HTR-8/SVneo (cell line): ENCODE measurements around the gene UBE2F.
"Not testable (repeated sequence)": the region's sequence is repeated elsewhere in the genome, so short reads cannot be mapped to it uniquely, and the experiment has no call there.

Experiments used
- DNase-seq: peaks from one replicate; pipeline ENCODE4 v3.0.0; 2011; ENCODE audit warnings: low spot score, mixed read lengths; ENCODE audit not compliant: insufficient read length
- FAIRE-seq: peaks from 2 replicates; lab custom pipeline; 2011; peaks lifted over from hg19 to GRCh38; lab: Jason Lieb, UNC

The UBE2F gene

DNA sequence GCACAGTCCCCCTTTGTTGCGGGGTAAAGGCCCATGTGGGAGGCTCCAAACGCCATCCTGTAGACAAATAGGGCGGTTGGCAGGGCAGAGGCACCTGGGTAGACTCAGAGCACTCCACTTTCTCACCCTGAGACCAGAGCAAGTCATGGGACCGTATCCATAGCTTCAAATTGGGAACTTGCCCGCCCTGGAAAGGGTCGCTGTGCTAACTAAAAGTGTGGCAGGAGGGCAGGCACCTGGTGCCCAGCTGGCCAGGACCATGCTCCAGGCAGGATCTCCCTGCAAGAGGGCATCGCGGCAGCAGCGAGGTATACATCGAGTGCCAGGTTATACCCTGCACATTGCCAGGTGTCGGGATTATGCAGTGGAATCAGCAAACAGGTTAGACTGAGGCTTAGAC lies 73.2 kb downstream of the UBE2F start:
- DNase-seq, result no peak
- no peak for FAIRE-seq

GRCh38 chr2:238040918-238041317 lies 74.1 kb downstream of the UBE2F start:
- DNase-seq, result no peak
- no peak for FAIRE-seq

DNA sequence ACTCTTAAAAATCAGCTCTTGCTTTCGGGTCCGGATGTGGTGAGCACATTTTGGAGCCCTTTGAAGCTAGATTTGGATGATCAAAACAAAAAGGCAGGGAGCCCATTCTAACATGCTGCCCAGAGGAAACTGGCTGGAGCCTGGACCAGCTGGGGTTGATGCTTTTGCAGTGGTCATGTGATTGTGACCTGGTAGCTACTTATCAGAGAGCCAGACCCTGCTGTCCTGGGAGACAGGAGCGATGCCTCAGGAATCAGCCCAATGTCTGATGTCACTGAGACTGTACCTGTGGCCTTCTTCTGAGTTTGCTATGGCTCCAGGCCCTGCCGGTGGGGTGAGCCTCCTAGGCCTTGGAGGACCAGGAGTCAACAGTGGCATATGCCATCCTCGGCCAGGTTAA lies 75.3 kb downstream of the UBE2F start:
- no peak for DNase-seq
- FAIRE-seq, result no peak

DNA sequence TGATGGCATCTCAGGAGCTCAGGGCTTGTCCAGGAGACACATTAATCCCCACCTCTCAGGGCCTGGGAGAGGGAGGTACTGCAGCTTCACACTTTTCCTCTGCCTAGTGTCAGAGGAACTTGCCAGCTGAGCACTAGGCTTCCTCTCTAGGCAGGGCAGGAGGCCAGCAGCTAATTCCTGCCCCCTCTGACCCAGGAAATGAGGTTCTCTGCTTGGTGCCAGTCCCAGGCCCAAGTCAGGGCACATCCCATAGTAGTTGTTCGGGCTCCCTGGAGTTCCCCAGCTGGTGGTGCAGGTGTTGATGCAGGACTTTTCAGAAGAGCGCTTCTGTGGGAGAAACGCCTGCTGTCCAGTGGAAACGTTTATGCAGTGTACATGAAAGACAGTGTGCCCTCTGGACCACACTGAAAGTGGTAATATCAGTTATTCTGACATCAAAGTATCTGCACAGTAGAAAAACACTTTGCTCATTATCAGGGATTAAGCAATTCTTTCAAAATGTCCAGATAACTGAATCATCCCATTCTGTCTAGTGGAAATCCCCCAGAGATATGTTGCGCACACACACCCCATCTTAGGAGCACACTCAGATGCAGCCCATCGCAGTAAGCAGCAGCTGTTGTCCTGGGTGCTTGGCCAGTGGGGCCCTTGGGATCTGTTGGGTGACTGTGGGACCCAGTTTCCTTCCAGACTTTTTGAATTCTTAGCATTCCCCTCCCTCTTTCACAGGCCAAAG lies 76.2 kb downstream of the UBE2F start:
- FAIRE-seq (no peak), DNase-seq (no peak)

DNA sequence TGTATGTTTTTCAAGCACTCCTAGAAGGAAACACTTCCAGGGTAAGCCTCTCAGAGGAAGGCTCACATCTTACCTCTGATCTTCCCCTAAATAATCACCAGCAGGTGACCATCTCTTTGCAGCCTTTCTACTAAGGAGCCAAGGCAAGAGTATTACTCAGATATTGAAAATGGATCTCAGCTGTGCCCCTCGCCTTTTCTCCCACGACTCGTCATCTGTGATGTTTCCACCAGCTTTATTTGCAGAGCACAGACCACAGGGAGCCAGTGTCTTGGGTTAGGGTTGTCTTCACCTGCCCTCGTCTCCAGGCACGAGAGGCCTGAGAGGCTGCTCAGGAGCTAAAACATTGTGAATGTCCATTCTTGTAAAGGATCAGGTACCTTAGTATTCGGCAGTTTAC lies 77.0 kb downstream of the UBE2F start:
- no peak for FAIRE-seq
- DNase-seq, result no peak

- DNase-seq (no peak), FAIRE-seq (no peak)
Observed at GRCh38 chr2:238045575-238045974, 78.8 kb downstream of the UBE2F start.

- FAIRE-seq (no peak), DNase-seq (no peak)
Observed at GRCh38 chr2:238046725-238047270, 80.0 kb downstream of the UBE2F start.

- FAIRE-seq, result no peak
- no peak for DNase-seq
Observed at GRCh38 chr2:238053191-238053776, 86.5 kb downstream of the UBE2F start.

DNA sequence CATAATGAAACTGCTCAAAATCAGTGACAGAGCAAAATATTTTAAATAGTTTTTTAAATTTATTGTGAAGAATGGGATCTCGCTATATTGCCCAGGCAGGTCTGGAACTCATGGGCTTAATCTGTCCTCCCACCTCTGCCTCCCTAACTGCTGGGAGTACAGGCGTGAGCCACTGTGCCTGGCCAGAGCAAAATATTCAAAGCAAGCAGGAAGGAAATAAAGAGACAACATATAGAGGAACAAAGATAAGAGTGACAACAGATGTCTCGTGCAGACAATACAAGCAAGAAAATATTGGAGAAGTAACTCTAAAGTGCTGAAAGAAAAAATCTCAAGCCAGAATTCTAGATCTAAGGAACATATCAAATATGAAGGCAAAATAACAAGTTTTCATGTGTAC lies 89.0 kb downstream of the UBE2F start:
- no peak for DNase-seq
- FAIRE-seq, result no peak

- not testable (repeated sequence) for DNase-seq, FAIRE-seq
Observed at GRCh38 chr2:238057696-238058575, 91.1 kb downstream of the UBE2F start.

GRCh38 chr2:238059505-238059904 lies 92.7 kb downstream of the UBE2F start:
- DNase-seq, result no peak

GRCh38 chr2:238060096-238060541 lies 93.3 kb downstream of the UBE2F start:
- FAIRE-seq (no peak), DNase-seq (peak; percentile 12)

More at GRCh38 chr2:238059505-238059904, 92.7 kb downstream of the UBE2F start:
- FAIRE-seq, result no peak

DNA sequence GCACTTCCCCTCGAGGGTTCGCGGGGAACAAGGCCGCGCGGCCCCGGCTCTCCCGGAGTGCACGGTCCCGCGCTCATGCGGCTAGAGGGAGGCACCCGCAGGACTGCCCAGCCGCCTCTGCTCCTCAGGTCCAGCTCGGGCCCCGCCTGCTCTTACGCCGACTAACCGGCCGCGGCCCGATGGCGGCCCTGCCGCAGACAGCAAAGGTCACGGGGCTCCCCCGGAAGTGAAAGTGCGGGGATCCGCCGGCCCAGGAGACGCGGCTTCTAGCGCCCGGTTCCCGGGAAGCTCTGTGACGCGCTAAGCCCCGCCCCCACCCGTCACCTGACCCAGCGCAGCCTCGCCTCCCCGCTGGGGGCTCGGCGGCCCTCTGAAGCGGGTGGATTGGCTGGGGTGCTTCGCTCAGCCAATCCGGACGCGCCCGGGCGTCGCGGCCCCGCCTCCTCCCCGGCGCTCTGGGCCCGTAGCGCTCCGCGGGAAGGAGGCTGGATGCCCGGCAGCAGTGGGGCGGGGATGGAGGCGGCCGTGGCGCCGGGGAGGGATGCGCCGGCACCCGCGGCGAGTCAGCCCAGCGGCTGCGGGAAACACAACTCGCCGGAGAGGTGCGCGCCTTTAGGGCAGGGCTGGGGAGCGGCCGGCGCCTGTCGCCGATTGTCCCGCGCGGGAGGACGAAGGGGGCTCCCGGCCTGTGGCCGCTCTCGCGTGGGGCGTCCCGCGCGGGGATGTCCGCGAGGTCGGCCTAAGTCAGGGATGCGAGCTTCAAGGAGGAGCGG lies 93.9 kb downstream of the UBE2F start, which contains the start of gene SCLY:
Gene SCLY, plus strand, starts transcription at position 460 of the 773 bp plus-strand sequence. Its CDS starts 54 bp downstream, at position 514.
- FAIRE-seq, result peak; percentile 95
- peak; percentile 99 for DNase-seq

DNA sequence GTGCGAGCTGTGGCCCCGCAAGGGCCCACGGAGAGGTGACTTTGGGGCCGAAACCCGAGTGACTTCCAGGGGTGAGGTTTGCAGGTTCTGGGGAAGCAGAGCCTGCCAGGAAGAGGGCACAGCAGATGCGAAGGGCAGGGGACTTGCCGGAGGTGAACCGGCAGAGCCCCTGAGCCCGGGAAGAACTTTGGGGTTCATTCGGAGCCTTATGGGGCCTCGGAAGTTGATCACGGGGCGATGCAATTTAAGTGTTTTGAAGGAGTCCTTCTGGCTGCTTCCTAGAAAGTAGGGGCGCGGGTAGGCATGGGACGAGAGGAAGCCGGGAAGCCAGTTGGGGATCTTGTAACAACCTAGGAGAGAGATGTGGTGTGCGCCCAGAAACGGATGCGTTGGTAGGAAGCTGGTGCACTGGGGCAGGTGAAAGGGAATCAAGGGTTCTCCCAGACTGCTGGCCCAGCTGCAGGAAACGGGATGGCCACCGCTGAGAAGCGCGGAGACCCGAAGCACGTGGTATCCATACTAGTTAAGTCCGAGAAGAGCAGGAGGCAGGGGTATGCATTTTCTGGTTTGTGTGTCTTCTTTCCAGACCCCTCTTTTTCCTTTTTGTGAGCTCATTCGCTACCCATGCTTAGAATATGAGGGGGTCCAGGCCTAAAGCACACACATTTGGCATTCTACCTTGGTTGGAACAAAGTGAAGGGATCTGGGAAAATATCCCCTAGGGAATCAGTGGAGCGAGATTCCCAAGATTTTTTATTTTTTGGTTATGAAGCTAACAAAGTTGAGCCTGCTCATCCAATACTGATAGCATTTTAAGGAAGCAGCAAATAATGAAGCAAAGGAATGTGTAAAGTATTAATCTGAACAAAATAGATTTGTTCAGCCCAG lies 94.7 kb downstream of the UBE2F start:
- DNase-seq, result peak; percentile 51
- FAIRE-seq, result no peak

DNA sequence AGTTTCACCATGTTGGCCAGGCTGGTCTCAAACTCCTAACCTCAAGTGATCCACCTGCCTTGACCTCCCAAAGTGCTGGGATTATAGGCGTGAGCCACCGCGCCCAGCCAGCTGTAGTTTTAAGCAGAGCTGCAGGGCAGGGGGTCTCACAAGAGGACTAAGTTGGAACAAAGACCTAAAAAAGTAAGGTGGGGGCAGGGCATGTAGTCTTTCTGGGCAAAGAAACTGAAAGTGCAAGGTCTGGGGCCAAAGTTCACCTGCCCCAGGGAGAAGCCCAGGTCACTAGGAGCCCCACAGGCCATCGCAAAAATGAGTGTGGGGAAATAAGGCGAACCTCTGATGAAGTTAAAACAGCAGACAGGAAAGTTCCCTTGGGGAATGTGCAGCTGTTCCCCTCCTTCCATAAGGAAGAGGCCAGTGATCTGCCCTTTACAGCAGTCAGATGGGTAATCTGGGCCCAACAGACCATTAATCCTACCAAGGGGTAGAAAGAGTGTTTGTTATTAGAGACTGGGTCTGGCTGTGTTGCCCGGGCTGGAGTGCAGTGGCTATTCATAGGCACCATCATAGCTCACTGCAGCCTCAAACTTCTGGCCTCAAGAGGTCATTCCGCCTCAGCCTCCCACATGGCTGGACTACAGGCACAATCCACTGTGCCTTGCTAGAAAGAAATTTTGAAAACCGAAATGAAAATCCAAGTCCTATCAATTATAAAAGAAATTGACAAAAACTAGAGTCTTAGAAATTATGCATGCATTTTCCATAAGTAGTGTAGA lies 96.8 kb downstream of the UBE2F start:
- DNase-seq, result no peak
- no peak for FAIRE-seq

DNA sequence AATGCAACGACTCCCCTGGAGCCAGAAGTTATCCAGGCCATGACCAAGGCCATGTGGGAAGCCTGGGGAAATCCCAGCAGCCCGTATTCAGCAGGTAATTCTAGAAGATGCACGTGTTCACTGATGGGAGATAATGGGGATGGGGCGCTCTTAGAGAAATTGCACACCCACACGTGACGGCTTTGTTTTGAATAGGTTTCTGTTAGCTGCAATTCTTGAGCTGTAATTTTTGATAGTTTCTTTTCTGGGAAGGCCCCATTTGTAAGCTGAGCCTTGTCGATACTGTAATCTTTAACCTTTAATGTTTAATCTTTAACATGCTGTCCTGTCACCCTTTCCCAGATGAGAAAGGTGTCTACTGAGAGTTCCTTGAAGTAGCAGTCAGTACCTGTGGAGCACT lies 97.6 kb downstream of the UBE2F start:
- DNase-seq (no peak), FAIRE-seq (no peak)

- FAIRE-seq, result no peak
- no peak for DNase-seq
Observed at GRCh38 chr2:238065071-238065846, 98.4 kb downstream of the UBE2F start.
